Measurements from ENCODE around the gene GPHA2.

GPHA2 gene

GRCh38 chr11:64888729-64889511, 46.8 kb downstream of the GPHA2 start:
- no peak for DNase-seq

- no peak for DNase-seq
These were observed 47.3 kb downstream of the GPHA2 start for GRCh38 chr11:64888406-64888728.

- DNase-seq = peak; percentile 92
These were observed 47.8 kb downstream of the GPHA2 start for GRCh38 chr11:64887757-64888405.

- no peak for DNase-seq
These were observed 48.4 kb downstream of the GPHA2 start for GRCh38 chr11:64887234-64887756.

GRCh38 chr11:64885367-64886286, 50.1 kb downstream of the GPHA2 start:
- DNase-seq = peak; percentile 70

Measured in activated CD4-positive, alpha-beta T cell treated with anti-CD3 and anti-CD28 coated beads, Interleukin-2, Interleukin-6, amounts not matched to agents 100 ng/mL and 50 ng/mL, durations not matched to agents 16 hours and 8 hours (primary cell).